HG03066 (cell line): ENCODE results near the gene ID4.

ENCODE experiments used
- ATAC-seq: cut with Tn5 transposase; IDR thresholded peaks from one replicate; pipeline ENCODE4 v1.9.1; 2021; ENCODE audit warnings: low read depth; ENCODE audit not compliant: unreplicated experiment

Gene ID4

GRCh38 chr6:19836799-19837510, at the start of gene ID4:
TSS of gene ID4 (plus strand) at chr6:19837370. CDS start at chr6:19837755, 385 bp downstream.
- ATAC-seq: no peak

DNA sequence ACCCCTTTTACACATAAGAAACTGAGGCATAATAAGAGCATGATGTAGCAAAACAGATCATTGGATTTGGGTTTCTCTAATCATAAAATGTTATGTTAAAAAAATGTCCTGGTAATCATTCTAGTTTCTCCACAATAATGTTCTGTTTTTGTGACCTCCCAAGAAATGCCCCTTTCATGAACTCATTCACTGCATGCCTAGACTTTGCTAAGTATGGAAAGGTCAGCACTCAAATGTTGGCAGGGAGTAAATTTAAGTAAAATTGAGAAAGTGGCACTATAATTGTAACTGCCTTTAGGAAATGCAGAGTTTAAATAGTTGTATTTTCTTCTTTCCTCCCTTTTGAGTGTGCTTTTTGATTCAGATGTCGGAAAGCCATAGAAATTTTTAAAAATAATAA, 48.5 kb upstream of the ID4 start:
- ATAC-seq: no peak

DNA sequence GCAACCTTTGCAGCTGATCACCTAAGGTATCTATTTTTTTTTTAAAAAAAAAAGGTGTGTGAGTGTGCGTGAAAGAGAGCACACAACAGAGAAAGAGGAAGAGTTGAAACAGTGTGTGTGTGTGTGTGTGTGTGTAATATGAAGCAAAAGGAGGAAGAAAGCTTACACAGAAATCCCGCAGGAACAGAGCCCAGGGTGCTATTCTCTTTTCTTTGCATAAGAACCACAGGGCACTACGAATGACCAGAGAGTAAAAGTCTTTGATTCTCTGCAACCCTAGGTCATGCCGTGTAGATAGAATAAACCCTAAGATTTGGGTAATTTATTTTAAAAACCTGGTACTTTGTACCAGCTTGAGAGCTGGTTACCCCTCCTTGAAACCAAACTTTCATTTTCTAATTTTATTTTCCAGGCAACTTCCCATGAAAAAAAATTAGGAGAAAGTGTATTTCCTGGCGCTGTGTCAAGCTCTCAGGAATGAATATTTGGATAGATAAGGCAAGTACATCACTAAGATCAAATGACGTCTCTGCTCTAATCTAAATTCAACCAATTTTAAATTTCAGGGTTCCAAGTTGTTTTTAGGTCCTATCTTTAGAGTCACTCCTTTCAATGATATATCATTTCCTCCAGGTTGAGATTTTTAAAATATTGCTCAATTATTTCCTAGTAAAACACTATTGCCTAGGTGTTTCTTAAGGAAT, 47.9 kb upstream of the ID4 start:
- no peak for ATAC-seq

DNA sequence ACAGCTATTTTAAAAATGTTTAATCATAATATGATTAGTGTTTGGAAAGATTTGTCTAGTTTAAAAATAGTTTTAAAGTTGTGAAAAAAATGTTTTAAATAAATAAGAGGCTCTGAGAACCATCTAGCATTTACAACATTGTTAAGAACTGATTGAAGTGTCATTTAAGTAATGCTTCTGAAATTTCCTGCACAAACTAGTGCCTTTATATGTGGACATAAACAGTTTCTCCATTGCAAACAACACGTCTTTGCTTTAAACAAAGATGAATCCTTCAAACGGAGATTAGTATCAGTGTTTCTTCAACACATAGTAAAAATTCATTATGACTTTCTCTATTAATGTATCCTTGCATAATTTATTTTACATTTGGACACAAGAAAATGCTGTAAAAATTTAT, 45.9 kb upstream of the ID4 start:
- no peak for ATAC-seq

DNA sequence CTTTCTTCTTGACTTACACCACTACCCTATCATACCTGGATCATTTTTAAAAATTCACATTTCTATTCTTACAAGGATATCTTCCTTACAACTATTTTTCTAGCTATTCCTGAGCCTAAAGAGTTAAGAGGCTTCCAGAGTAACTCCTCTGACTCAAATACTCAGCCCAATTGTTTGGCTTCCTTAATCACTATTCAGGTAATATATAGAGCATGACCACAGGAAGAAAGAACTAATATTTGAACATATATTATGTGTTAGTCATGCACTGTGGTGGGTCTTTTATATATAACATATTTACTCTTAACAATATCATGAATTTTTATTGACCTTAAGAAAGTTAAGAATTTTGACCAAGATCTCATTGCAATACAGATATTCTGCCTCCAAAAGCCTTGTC, 42.0 kb upstream of the ID4 start:
- ATAC-seq: no peak

- ATAC-seq: no peak
Observed at GRCh38 chr6:19796452-19796851, 40.7 kb upstream of the ID4 start.

DNA sequence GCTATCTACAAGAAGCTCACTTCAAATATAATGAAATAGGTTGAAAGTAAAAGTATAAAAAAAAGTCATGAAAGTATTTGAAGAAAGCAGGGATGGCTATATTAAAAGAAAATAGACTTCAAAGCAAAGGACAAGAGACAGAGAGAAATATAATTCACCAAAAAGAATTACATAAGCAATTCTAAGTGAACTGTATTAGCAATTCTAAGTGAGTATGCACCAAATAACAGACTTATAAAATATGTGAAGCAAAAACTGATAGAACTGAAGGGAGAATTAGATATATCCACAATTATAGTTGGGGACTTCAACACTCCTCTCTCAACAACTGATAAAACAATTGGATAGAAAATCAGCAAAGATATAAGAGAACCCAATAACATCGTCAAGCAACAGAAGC, 38.8 kb upstream of the ID4 start:
- no peak for ATAC-seq

DNA sequence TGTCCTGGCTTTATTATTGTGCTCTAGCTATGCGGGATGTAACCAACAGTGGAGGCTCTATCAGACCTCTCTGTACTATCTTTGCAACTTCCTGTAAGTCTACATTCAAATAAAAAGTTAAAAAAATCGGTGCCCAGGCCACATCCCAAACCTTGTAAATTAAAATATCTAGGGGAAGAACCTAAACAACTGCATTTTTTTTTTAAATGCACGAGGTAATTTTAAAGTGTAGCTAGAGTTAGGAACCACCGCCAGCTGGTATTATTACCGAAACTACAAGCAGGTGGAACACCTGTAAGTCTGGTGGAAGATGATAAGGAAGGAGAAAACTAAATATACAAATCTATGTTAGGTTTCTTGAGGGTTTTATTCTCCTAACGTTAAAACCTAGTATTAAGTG, 34.5 kb upstream of the ID4 start:
- ATAC-seq: no peak

DNA sequence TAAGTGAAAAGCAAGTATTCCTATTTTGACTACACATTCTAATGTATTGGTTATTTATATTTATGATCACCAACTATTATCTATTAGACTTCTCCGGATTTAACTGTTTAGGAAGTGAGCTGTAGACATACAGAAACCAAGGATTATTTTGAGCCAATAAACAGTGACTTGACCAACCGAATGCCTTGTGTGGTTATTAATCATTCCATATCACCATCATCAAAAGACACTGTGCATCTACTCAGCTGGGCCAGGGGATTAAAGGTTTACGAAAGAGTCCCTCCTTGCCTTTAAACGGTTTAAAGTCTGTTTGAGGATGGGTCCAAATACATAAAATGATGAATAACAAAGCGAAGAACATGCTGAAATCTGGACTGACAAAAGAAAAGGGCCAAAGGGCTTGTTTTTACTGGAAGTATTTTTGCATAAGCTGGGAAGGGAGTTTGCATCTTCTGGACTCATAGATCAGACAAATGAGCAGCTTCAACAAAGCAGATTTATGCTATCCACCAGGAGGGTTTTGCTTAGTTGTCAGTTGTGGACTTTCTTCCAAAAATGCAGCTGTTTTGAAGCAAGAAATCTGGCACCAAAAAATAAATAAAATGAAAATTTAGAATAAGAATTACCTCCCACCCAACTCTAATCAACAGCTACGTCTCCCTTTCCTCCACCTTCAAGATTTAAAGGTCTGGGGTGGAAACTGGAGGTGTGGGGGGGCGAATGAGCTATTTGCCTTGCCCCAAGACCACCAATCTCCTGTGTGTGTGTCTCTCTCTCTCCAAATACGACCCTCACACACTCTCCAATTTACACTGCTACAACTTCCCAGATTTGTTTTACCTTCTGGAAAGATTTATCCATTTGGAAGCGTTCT, 33.6 kb upstream of the ID4 start:
- no peak for ATAC-seq

GRCh38 chr6:19804205-19805128, 32.7 kb upstream of the ID4 start:
- ATAC-seq: peak; percentile 88

GRCh38 chr6:19805129-19805481, 32.1 kb upstream of the ID4 start:
- ATAC-seq: no peak

DNA sequence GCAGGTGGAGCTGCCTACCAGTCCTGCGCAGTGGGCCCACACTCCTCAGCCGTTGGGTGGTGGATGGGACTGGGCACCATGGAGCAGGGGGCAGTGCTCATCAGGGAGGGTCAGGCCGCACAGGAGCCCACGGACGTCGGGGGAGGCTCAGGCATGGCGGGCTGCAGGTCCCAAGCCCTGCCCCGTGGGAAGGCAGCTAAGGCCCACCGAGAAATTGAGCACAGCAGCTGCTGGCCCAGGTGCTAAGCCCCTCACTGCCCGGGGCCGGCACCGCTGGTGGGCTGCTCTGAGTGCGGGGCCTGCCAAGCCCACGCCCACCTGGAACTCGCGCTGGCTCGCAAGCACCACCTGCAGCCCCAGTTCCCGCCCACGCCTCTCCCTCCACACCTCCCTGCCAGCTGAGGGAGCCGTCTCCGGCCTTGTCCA, 30.2 kb upstream of the ID4 start:
- ATAC-seq: no peak

DNA sequence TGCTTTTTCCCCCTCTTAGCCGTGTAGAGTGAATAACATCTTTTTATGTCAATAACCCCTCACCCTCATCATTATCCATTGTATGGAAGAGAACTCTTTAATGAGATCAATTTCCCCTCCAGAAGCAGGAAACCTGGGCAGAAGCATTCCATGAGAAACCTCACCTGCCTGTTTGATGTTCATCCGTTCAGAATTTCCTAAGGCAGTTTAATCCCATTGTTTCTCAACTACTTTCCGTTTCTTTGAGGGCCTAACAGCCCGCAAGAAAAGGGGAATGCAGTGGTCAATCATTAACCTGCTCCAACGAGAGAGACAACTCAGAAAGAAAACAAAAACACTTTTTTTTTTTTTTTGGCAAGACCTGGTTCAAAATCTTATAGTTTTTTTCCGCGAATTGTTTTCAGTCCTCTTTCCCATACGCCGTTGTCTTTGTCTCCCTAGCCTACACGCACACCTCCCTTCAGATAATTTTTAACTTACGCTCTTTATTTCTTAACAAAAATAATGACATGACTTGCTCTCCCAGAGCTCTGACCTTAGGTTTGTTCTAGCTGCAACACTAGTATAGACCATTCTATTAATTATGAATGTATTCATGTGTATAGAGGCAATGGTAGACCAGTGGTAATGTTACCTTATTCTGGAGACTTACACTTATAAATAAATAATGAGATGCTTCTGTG, 25.6 kb upstream of the ID4 start:
- ATAC-seq: no peak

DNA sequence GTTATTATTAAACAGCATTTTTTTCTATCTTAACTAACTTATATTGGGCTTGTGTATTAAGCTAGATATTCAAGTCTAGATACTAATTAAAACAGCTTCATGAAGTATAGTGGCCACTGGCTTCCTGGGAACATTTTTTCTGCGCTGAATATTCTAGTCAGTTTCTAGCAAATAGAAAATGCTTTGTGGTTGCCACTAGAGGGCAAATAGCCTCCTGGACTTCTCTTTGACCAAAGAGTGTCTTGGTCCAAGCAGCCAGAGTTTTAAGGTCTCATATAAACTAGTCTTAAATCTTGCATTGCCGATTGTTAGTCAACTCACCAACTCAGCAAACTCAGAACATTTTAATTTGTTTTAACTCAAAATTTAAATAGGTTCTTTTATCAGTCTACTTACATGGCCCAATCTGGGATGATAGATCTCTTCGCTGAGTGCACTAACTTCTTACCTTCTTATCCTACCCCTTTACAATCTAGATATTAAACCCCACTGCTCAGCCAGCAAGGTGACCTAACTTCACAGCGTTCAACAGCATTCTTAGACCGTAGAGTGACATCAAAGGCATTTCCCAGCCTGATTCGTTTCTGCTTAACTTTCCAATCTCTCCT, 24.6 kb upstream of the ID4 start:
- no peak for ATAC-seq

DNA sequence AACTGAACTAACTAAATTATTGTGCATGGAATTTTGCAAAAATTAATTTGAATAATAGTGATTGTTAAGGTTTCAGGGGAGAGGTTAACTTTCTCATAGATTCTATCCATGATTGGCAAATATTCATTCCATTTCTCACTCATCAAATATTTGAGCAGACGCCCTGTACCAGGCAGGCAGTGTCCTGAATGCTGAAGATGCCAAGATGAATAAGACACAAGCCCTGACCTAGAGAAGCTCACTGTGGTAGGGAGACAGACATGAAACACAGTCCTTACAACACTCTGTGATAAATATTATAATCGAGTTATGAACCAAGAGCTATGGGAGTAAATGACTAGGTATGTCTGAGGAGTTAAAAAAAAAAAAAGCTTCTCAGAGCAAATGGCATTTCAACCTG, 18.4 kb upstream of the ID4 start:
- no peak for ATAC-seq

DNA sequence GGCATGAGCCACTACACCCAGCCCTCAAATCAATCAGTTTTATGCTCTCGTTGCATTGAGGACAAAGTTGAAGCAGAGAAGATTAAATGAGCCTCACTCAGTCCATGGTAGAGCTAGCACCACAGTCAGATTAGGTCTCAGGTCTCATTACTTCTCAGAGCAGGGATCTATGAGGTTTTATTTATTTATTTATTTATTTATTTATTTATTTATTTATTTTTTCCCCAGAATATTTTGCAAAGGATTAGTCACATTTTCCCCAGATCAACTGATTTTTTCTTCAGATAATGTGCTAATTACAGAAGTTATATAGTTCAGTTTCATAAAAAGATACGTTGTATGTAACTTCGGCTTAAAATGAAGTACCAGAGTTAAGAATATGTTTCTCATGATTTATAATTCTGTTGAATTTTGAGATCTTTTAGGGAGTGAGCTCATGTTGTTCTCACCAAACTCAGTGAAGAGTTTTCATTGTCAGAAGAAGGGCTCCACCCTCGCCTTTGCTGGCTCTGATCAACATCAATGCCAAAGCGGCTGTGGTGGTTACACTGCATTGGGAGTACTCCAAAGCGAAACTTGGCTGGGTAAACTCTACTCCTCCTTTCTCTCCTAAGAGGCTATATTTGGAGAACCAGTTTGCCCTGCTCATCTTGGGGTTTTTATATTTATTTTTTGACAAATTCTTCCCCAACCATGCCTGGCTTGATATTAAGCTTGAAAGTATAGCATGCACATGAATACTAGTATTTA, 12.9 kb upstream of the ID4 start:
- ATAC-seq: no peak

- ATAC-seq: no peak
Observed at GRCh38 chr6:19827247-19827646, 9.9 kb upstream of the ID4 start.

GRCh38 chr6:19827903-19828302, 9.3 kb upstream of the ID4 start:
- ATAC-seq: no peak

DNA sequence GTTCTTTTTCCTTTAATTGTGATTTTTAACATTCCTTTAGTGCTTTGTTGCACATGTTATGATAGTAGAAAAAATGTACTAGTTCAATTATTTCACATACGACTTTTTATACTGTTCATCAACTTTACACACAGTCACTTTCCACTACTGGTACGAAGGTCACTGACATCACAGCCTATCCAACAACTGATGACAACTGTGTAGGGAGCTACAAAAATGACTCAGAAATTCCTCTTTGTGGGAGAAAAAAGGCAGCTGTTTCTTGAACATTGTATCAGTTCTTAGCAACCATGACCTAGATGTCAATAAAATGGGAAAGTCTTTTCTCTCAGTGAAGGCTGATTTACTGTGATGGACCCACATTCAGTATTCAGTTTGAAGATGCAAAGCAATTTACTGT, 7.0 kb upstream of the ID4 start:
- ATAC-seq: no peak
